GM21529 (cell line): ENCODE results near the gene SYNGR2.
A peak's percentile ranks its signal among the peaks of the same experiment; 100 is the strongest.

Experiments used
- ATAC-seq: cut with Tn5 transposase; IDR thresholded peaks from one replicate; pipeline ENCODE4 v1.9.1; 2021; ENCODE audit not compliant: unreplicated experiment

SYNGR2 gene

GRCh38 chr17:78197147-78197832 is 28.9 kb downstream of the SYNGR2 start:
- ATAC-seq: no peak

GRCh38 chr17:78200451-78200850 is 32.1 kb downstream of the SYNGR2 start:
- no peak for ATAC-seq

- ATAC-seq: no peak
These were observed 34.3 kb downstream of the SYNGR2 start for GRCh38 chr17:78202666-78203065.

- ATAC-seq: no peak
These were observed 36.2 kb downstream of the SYNGR2 start for GRCh38 chr17:78204387-78205123.

GRCh38 chr17:78205124-78205775 is 36.9 kb downstream of the SYNGR2 start:
- ATAC-seq: no peak

- ATAC-seq: no peak
These were observed 37.9 kb downstream of the SYNGR2 start for GRCh38 chr17:78206298-78206697.

- ATAC-seq: no peak
These were observed 40.1 kb downstream of the SYNGR2 start for GRCh38 chr17:78208486-78208885.

GRCh38 chr17:78210111-78210510 is 41.7 kb downstream of the SYNGR2 start:
- no peak for ATAC-seq

- no peak for ATAC-seq
These were observed 42.7 kb downstream of the SYNGR2 start for GRCh38 chr17:78211032-78211431.

GRCh38 chr17:78214016-78214705 is 45.8 kb downstream of the SYNGR2 start, which contains the start of gene BIRC5:
Gene BIRC5 (plus strand): TSS chr17:78214253. CDS start chr17:78214317, 64 bp downstream.
- peak; percentile 80 for ATAC-seq

GRCh38 chr17:78214706-78215061 is 46.3 kb downstream of the SYNGR2 start:
- no peak for ATAC-seq

GRCh38 chr17:78219396-78220150 is 51.2 kb downstream of the SYNGR2 start:
- ATAC-seq: no peak
